HG03571 (cell line): Measurements from ENCODE around the gene HABP2.
A peak's percentile ranks its signal among the peaks of the same experiment; 100 is the strongest.

Experiments used
- ATAC-seq: cut with Tn5 transposase; IDR thresholded peaks from one replicate; pipeline ENCODE4 v1.9.1; 2021; ENCODE audit not compliant: unreplicated experiment

Gene HABP2

DNA sequence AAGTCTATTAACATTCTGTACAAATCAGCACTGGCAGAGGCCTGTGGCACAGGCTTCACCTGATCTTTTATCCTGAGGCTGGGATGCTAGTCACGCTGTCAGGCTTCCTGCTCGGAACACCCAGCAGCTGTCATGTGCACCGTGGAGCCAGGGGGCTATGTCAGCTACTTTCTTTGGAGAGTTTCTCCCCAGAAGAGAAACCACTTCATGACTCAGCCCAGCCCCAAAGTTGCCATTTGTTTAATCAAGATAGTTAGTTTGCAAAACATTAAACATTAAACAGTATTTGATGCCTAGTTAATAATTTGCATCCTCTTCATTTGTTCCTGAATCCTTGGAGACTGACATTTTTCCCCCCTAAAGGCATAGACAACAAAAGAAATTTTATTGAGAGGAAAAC lies at the start of gene HABP2:
TSS of gene HABP2 (plus strand) at position 353 of the 400 bp plus-strand sequence. CDS start 69 bp downstream, outside the sequence.
- no peak for ATAC-seq

- no peak for ATAC-seq
Observed at GRCh38 chr10:113503930-113504329, 48.9 kb upstream of the HABP2 start.

GRCh38 chr10:113504423-113504822 lies 48.4 kb upstream of the HABP2 start:
- ATAC-seq: no peak

DNA sequence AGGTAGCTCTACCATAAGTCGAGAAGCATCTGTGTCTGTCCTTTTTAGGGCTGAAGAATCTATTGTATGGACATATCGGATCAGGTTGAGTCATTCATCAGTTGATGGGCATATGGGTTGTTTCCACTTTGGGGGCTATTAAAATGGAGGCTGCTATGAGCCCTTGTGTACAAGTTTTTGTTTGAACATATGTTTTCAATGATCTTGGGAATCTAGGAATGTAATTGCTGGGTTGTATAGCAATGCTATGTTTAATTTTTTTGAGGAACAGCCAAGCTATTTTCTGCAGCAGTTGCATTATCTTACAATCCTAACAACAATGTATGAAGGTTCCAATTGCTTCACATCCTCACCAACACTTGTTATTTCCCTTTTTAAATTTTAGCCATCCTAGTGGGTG lies 46.4 kb upstream of the HABP2 start:
- no peak for ATAC-seq

DNA sequence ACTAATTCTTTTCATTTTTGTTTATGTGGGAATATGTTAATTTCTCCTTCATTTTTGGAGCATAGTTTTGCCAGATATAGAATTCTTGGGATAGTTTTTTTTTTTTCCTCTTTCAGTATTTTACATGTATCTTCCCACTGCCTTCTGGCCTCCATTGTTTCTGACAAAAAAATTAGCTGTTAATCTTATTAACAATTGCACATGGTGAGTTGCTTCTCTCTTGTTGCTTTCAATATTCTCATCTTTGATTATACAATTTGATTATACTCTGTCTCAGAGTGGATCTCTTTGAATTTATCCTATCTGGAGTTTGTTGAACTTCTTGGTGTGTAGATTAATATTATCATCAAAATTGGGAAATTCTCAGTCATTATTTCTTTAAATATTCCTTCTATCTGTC lies 41.4 kb upstream of the HABP2 start:
- ATAC-seq: no peak

DNA sequence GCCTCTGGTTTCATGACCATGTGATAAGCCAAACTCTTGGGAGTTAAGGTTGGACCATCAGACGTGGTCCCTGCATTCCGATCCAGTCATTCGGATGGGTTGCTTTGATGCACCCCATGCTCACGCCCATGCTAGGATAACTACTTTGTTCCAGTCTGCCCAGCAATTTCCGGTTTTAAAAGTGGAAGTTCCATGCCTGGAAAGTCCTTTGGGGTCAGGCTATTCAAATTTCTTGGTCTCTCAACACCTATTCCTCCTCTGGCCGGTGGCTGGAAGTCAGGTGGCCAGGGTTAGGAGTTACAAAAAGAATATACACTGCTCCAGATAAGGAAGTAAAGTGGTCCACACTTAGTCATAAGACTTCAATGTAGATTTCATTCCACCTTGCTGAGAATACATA lies 37.7 kb upstream of the HABP2 start:
- ATAC-seq: no peak

DNA sequence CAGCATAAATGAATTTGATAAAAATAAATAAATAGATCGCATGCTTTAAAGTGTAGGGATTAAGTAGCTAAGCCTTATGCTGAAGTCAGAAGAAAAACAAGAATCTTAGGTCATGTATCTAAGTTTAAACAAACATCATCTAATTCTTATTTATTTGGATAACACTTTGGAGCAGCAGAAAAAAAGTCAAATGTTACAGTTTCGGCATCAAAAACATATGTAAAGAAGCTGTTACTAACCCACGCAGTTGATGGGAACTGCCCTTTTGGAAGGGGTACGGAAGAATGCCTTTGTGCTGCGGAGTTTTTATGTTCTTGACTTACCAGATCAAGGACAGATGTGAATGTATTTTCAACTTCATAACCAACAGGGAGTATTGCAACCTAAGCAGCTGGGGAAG lies 37.3 kb upstream of the HABP2 start:
- ATAC-seq: no peak

GRCh38 chr10:113516061-113516460 lies 36.8 kb upstream of the HABP2 start:
- ATAC-seq: no peak

GRCh38 chr10:113517165-113517900 lies 35.5 kb upstream of the HABP2 start:
- no peak for ATAC-seq

DNA sequence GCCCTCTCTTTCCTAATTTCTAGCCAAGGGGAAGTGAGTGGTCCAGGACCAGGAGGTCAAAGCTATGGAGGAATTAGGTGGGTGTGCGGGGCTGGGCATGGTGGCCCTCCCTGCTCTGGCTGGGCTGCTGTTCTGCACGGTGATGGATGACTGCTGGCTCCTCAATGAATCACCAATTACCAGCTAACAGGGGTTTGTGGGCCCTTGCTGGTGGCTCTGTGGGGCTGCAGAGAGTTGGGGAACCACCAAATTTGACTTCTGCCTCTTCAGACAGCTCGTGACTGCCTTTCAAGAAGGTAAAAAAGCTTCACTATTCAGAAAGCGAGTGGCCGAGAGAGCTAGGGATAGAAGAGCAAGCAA lies 35.0 kb upstream of the HABP2 start:
- ATAC-seq: no peak

DNA sequence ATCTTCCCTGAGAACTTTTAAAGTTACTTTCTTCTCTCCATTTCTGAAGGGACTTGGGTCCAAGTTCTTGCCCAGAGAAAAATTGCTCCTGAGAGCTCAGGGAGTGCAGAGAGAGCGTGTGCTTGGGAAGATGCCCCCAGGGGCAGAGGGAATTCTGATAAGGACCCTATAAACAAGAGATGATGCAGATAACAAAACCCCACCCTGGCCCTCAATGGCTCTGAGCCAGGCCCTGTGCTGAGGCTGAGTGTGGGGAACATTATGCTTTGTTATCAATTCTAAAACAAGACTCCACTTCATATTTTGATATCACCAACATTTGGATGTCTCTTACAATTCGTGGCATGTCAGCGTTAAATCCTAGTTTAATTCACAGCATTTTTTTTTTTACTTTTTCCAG lies 34.4 kb upstream of the HABP2 start:
- ATAC-seq: no peak

DNA sequence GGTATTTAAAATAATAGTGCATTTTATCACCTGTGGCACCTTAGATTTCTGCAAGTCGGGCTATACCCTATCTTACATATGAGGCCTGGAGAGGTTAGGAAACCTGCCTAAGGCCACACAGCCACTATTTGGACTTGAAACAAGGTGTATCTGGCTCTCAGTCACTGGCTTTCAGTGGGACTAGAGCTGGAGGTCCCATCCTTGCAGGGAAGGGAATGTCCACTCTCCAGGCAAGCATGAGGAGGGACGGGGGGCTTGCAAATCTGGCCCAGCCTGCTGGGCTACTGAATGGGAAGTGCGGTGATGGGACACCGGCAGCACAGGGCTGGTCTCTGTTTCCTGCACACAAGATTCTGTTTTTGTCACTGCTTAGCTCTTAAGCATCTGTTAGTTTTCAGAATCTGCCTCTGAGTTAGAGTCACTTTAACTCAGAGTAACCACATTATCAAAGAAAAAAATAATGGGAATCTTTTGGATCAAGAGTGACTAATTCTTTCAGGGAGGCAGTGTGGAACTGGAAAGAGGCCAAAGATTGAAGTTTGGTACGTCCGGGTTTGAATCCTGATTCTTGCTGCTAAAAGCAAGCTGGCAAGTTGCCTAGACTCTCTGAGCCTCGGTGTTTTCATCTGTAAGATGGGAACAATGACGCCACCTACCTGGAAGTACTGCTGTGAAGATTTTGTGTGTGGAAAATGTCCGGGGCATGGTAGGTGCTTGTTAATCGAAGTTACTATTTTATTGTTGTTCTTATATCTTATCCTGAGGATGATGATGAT lies 33.8 kb upstream of the HABP2 start:
- no peak for ATAC-seq

GRCh38 chr10:113519681-113520115 lies 33.2 kb upstream of the HABP2 start:
- no peak for ATAC-seq

- ATAC-seq: no peak
Observed at GRCh38 chr10:113520261-113520660, 32.6 kb upstream of the HABP2 start.

- peak; percentile 66 for ATAC-seq
Observed at GRCh38 chr10:113520690-113521474, 32.0 kb upstream of the HABP2 start.

DNA sequence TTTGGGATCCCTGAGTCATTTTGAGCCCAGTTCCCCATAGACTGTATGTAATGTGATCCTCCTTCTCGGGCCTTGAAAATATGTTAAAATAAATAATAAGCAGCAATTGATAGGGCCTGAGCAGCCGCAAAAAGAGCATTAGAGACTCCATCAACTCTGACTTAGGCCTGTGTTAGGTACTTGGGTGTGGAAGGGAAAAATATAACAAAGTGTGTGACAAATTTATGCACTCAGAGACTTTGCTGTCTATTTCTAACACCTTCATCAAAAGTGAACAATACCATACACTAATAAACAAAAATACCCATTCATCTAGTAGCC lies 31.4 kb upstream of the HABP2 start:
- no peak for ATAC-seq

GRCh38 chr10:113522460-113522859 lies 30.4 kb upstream of the HABP2 start:
- no peak for ATAC-seq

- no peak for ATAC-seq
Observed at GRCh38 chr10:113523071-113523470, 29.8 kb upstream of the HABP2 start.

GRCh38 chr10:113523628-113524027 lies 29.2 kb upstream of the HABP2 start:
- ATAC-seq: no peak

GRCh38 chr10:113524120-113524519 lies 28.7 kb upstream of the HABP2 start:
- no peak for ATAC-seq

GRCh38 chr10:113524539-113525490 lies 28.0 kb upstream of the HABP2 start:
- no peak for ATAC-seq
